Metanephros (tissue), 1 donor: ENCODE data around the gene KIF20B. TPM values are rescaled to one million over a fixed set of nuclear protein-coding genes. Genes with fewer than 3 reads are reported as not detected.

Experiments
- total RNA-seq: library from RNA; depleted of rRNA; stranded (reverse); fragments of >200 nt; gene quantifications from one replicate; pipeline ENCODE4 v1.2.3, GENCODE V29; 2014

KIF20B gene
- total RNA-seq: 6.7 TPM

GRCh38 chr10:89701242-89702120, at the start of gene KIF20B:
Gene KIF20B (plus strand): TSS chr10:89701590. CDS start chr10:89705295, 3,705 bp downstream.

Other genes starting within 250 kb of the KIF20B start
- gene SLC16A12, start 166.0 kb upstream of the KIF20B start, total RNA-seq: 22.7 TPM
- 44.7 TPM for gene PANK1, start 56.3 kb upstream of the KIF20B start, total RNA-seq